Muscle of back (tissue), 11 donors: Measurements from ENCODE around the gene DAZAP2. TPM values are rescaled to one million over a fixed set of nuclear protein-coding genes. Genes with fewer than 3 reads are reported as not detected.

Experiments
- DNase-seq, 3 donors: peaks; one replicate each; pipeline versions ENCODE4 v3.0.0 to v3.0.0-alpha.2; 2013
- polyA plus RNA-seq, 10 donors: library from polyadenylated mRNA; unstranded; fragments of 120-200 nt; gene quantifications; one replicate each; pipeline ENCODE4 v1.2.1, GENCODE V29; 2013; ENCODE audit not compliant: insufficient read length in 10 of 10

Gene DAZAP2
- polyA plus RNA-seq, 10 donors = 67.6 to 93.6 (median 82.6) TPM

GRCh38 chr12:51291603-51292513 is 53.2 kb downstream of the DAZAP2 start:
- DNase-seq = peak in 2 of 3 donors; percentile 1 to 25

Other genes starting within 250 kb of the DAZAP2 start
- gene SLC11A2, start 212.4 kb upstream of the DAZAP2 start, polyA plus RNA-seq = 10 to 100 TPM; 17.0 to 29.8 (median 24.9) TPM
- 10 to 100 TPM; 33.1 to 84.0 (median 47.7) TPM for gene LETMD1, start 190.5 kb upstream of the DAZAP2 start, polyA plus RNA-seq
- 10 to 100 TPM; 21.3 to 31.8 (median 25.4) TPM for gene CSRNP2, start 155.2 kb upstream of the DAZAP2 start, polyA plus RNA-seq
- gene TFCP2, start 65.7 kb upstream of the DAZAP2 start, polyA plus RNA-seq = 10 to 100 TPM; 35.9 to 46.3 (median 40.6) TPM
- 10 to 100 TPM in 4 of 10 donors, 1 to 10 TPM in 6; 5.6 to 11.5 (median 9.2) TPM for gene POU6F1, start 20.8 kb upstream of the DAZAP2 start, polyA plus RNA-seq
- gene SMAGP, start 31.6 kb downstream of the DAZAP2 start, polyA plus RNA-seq = 10 to 100 TPM in 4 of 10 donors, 1 to 10 TPM in 6; 6.2 to 16.6 (median 8.4) TPM
- 10 to 100 TPM in 1 of 10 donors, 1 to 10 TPM in 9; 1.9 to 12.4 (median 3.2) TPM for gene BIN2, start 85.3 kb downstream of the DAZAP2 start, polyA plus RNA-seq
- not detected for gene CELA1, start 107.9 kb downstream of the DAZAP2 start, polyA plus RNA-seq
- 1 to 10 TPM in 2 of 10 donors, under 1 TPM in 8; 0.28 to 1.2 (median 0.61) TPM for gene GALNT6, start 152.6 kb downstream of the DAZAP2 start, polyA plus RNA-seq
- 1 to 10 TPM in 7 of 10 donors, under 1 TPM in 3; 0.58 to 2.5 (median 1.1) TPM for gene SLC4A8, start 186.0 kb downstream of the DAZAP2 start, polyA plus RNA-seq